Caco-2 (cell line): ENCODE data around the gene XAB2. TPM values are rescaled to one million over a fixed set of nuclear protein-coding genes. Genes with fewer than 3 reads are reported as not detected.

Source experiments
- BruUV-seq: library from RNA; stranded (reverse); fragments of 400-500 nt; replicated peaks from 2 replicates; lab custom pipeline; 2021; lab: Mats Ljungman, UMichigan
- CTCF ChIA-PET: fragments of 300-600 bp; sonication (Branson Sonifier 250); formaldehyde crosslinking; loops from one replicate; lab custom pipeline; 2022; ENCODE audit warnings: antibody characterized with exemption; lab: Charles Lee
- POLR2A ChIA-PET: fragments of 300-600 bp; sonication (Branson Sonifier 250); formaldehyde crosslinking; loops from one replicate; lab custom pipeline; 2022; ENCODE audit warnings: antibody characterized with exemption; lab: Charles Lee
- DNase-seq, 2 experiments: peaks; one replicate each; pipeline versions ENCODE4 v3.0.0 to v3.0.0-alpha.2; 2020 to 2022
- H3K27me3 ChIP-seq: replicated peaks from 2 replicates; pipeline ENCODE4 v1.6.0; 2011; ENCODE audit warnings: low read length; ENCODE audit not compliant: control insufficient read depth, insufficient read depth
- H3K36me3 ChIP-seq: 2 replicates; pipeline ENCODE4 v1.5.1; 2011; ENCODE audit warnings: low read length; ENCODE audit not compliant: control insufficient read depth, insufficient read depth
- H3K4me1 ChIP-seq: fragments of 250-450 bp; sonication (Bioruptor Pico); 2 replicates; pipeline ENCODE4 v1.5.1; 2020; ENCODE audit warnings: mild to moderate bottlenecking
- H3K4me3 ChIP-seq: 2 replicates; pipeline ENCODE4 v1.5.1; 2011; ENCODE audit warnings: low read depth, mild to moderate bottlenecking, control low read depth, low read length
- H3K9me3 ChIP-seq: fragments of 250-450 bp; sonication (Bioruptor Pico); 2 replicates; pipeline ENCODE4 v1.5.1; 2020; ENCODE audit warnings: mild to moderate bottlenecking, moderate library complexity
- H3K27ac Mint-ChIP-seq: one replicate; pipeline ENCODE4 v1.8.0; 2022; ENCODE audit warnings: mixed read lengths; ENCODE audit not compliant: unreplicated experiment
- H3K27me3 Mint-ChIP-seq: one replicate; pipeline ENCODE4 v1.8.0; 2022; ENCODE audit warnings: mixed read lengths; ENCODE audit not compliant: insufficient read depth, unreplicated experiment
- H3K36me3 Mint-ChIP-seq: one replicate; pipeline ENCODE4 v1.8.0; 2022; ENCODE audit warnings: mild to moderate bottlenecking, mixed read lengths; ENCODE audit not compliant: insufficient read depth, unreplicated experiment
- H3K4me1 Mint-ChIP-seq: one replicate; pipeline ENCODE4 v1.8.0; 2022; ENCODE audit warnings: low read depth, mixed read lengths; ENCODE audit not compliant: unreplicated experiment
- H3K4me3 Mint-ChIP-seq: one replicate; pipeline ENCODE4 v1.8.0; 2022; ENCODE audit warnings: mild to moderate bottlenecking, moderate library complexity, mixed read lengths; ENCODE audit not compliant: unreplicated experiment
- H3K9me3 Mint-ChIP-seq: one replicate; pipeline ENCODE4 v1.8.0; 2022; ENCODE audit warnings: mixed read lengths; ENCODE audit not compliant: unreplicated experiment
- intact Hi-C: fragments of 100-400 bp; cut with micrococcal nuclease; formaldehyde crosslinking; loops from one replicate; pipeline ENCODE4 v1.10.0; 2022; ENCODE audit not compliant: unreplicated experiment
- total RNA-seq: library from RNA; stranded (reverse); gene quantifications from 2 replicates; pipeline ENCODE4 v1.2.3, GENCODE V29; 2022
- TF ChIP-seq, protein P1 (sequence below), 2 experiments: fragments of 200-600 bp in 1 of 2; IDR thresholded peaks; 1 replicate in 1 of 2; 2 replicates in 1 of 2; pipeline versions ENCODE4 v1.5.1 to v1.8.0; 2011 to 2022; ENCODE audit warnings: antibody characterized with exemption in 1 of 2, control low read depth in 1 of 2, inconsistent platforms in 1 of 2, low read depth in 1 of 2, low read length in 1 of 2, mild to moderate bottlenecking in 1 of 2, moderate library complexity in 1 of 2; ENCODE audit not compliant: insufficient read depth in 1 of 2, severe bottlenecking in 1 of 2, unreplicated experiment in 1 of 2

Gene XAB2
- total RNA-seq, 1 experiment from 2014 or later: 44.7 TPM

- no peaks in the 10 kb centered on the region for H3K9me3 Mint-ChIP-seq
- TF ChIP-seq, protein P1, sequence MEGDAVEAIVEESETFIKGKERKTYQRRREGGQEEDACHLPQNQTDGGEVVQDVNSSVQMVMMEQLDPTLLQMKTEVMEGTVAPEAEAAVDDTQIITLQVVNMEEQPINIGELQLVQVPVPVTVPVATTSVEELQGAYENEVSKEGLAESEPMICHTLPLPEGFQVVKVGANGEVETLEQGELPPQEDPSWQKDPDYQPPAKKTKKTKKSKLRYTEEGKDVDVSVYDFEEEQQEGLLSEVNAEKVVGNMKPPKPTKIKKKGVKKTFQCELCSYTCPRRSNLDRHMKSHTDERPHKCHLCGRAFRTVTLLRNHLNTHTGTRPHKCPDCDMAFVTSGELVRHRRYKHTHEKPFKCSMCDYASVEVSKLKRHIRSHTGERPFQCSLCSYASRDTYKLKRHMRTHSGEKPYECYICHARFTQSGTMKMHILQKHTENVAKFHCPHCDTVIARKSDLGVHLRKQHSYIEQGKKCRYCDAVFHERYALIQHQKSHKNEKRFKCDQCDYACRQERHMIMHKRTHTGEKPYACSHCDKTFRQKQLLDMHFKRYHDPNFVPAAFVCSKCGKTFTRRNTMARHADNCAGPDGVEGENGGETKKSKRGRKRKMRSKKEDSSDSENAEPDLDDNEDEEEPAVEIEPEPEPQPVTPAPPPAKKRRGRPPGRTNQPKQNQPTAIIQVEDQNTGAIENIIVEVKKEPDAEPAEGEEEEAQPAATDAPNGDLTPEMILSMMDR (IDR thresholded peaks at IDR 0.05; ENCODE audit: insufficient read depth in 1 of 2, low read depth in 1 of 2, low read length in 1 of 2, severe bottlenecking in 1 of 2, unreplicated experiment in 1 of 2): no peak
- H3K4me3 Mint-ChIP-seq: no peak overlapping the region
- Histone ChIP-seq H3K4me3 (no peak overlapping the region), H3K36me3 (no peaks in the 10 kb centered on the region; the same call in 1 of the 2 replicates), H3K9me3 (no peaks in the 10 kb centered on the region), H3K4me1 (no peaks in the 10 kb centered on the region), H3K27me3 (no peaks in the 10 kb centered on the region)
- intact Hi-C loops: no loop called here
- POLR2A ChIA-PET: no interaction called here
- DNase-seq: no peak
- H3K36me3 Mint-ChIP-seq: peaks cover 9% of the 10 kb centered on the region
- peaks cover 13% of the 10 kb centered on the region for H3K4me1 Mint-ChIP-seq
- CTCF ChIA-PET: no interaction called here
- H3K27ac Mint-ChIP-seq: no peak overlapping the region
- H3K27me3 Mint-ChIP-seq: no peaks in the 10 kb centered on the region
- no TSS peak for BruUV-seq
Observed at GRCh38 chr19:7648265-7649014, 19.1 kb upstream of the XAB2 start.

DNA sequence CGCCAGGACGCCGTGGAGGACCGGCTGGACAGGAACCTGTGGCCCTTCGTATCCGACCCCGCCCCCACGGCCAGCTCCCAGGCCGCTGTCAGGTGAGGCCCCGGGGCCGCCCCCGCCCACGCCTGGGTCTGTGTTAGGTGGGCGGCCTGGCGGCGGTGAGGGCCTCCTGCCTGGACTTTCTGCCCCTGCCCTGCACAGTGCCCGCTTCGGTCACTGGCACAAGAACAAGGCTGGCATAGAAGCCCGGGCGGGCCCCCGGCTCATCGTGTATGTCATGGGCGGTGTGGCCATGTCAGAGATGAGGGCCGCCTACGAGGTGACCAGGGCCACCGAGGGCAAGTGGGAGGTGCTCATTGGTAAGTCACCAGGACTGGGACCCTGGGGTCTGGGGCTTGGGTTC is 17.8 kb upstream of the XAB2 start:
- CTCF ChIA-PET: no interaction called here

DNA sequence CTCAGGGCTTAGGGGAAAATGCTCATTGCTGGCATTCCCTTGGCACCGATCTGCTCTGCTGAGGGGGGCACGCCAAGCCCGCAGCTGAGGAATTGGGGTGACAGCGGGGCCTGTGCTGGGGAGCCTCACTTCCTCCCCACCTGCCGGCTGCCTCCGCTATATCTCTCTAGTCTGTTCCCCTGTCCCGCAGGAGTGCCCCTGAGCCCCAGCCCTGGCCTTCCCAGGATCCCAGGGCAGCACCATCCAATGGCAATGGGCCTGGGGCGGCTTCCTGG is 17.0 kb upstream of the XAB2 start:
- no peak for DNase-seq
- H3K27ac Mint-ChIP-seq: no peak overlapping the region
- H3K9me3 Mint-ChIP-seq: no peaks in the 10 kb centered on the region

More for the DNA sequence above, 17.8 kb upstream of the XAB2 start:
- Mint-ChIP-seq H3K36me3 (peaks cover 9% of the 10 kb centered on the region), H3K27ac (no peak overlapping the region), H3K9me3 (no peaks in the 10 kb centered on the region), H3K27me3 (no peaks in the 10 kb centered on the region), H3K4me1 (peaks cover 1% of the 10 kb centered on the region), H3K4me3 (no peak overlapping the region)
- intact Hi-C loops: no loop called here
- no peaks in the 10 kb centered on the region for H3K4me1 ChIP-seq
- no peak overlapping the region for H3K4me3 ChIP-seq
- no peaks in the 10 kb centered on the region; the same call in 1 of the 2 replicates for H3K36me3 ChIP-seq
- H3K9me3 ChIP-seq: no peaks in the 10 kb centered on the region
- TF ChIP-seq, protein P1 (IDR thresholded peaks at IDR 0.05; ENCODE audit: insufficient read depth in 1 of 2, low read depth in 1 of 2, low read length in 1 of 2, severe bottlenecking in 1 of 2, unreplicated experiment in 1 of 2): no peak
- no peaks in the 10 kb centered on the region for H3K27me3 ChIP-seq
- DNase-seq: no peak
- no TSS peak for BruUV-seq
- POLR2A ChIA-PET: no interaction called here

More for the DNA sequence above, 17.0 kb upstream of the XAB2 start:
- intact Hi-C loops: no loop called here
- Histone ChIP-seq H3K4me3 (no peak overlapping the region), H3K27me3 (no peaks in the 10 kb centered on the region), H3K4me1 (no peaks in the 10 kb centered on the region), H3K9me3 (no peaks in the 10 kb centered on the region), H3K36me3 (no peaks in the 10 kb centered on the region; the same call in 1 of the 2 replicates)
- peaks cover 9% of the 10 kb centered on the region for H3K36me3 Mint-ChIP-seq
- no TSS peak for BruUV-seq
- H3K4me3 Mint-ChIP-seq: no peak overlapping the region
- H3K4me1 Mint-ChIP-seq: no peaks in the 10 kb centered on the region
- TF ChIP-seq, protein P1 (IDR thresholded peaks at IDR 0.05; ENCODE audit: insufficient read depth in 1 of 2, low read depth in 1 of 2, low read length in 1 of 2, severe bottlenecking in 1 of 2, unreplicated experiment in 1 of 2): no peak
- ChIA-PET CTCF (no interaction called here), POLR2A (no interaction called here)
- no peaks in the 10 kb centered on the region for H3K27me3 Mint-ChIP-seq
